ENCODE results near the gene DOCK1. TPM values are rescaled to one million over a fixed set of nuclear protein-coding genes. Genes with fewer than 3 reads are reported as not detected.

DOCK1 gene
- total RNA-seq, 4 donors from 2014 or later: 41.1 to 62.4 (median 53.2) TPM

GRCh38 chr10:127485153-127485857 lies 580.1 kb downstream of the DOCK1 start:
- TF ChIP-seq CTCF (IDR thresholded peaks at IDR 0.05; ENCODE audit: low read depth): no peak

- no peak for TF ChIP-seq CTCF (IDR thresholded peaks at IDR 0.05; ENCODE audit: low read depth)
Measured at GRCh38 chr10:127486355-127486754, 581.1 kb downstream of the DOCK1 start.

- TF ChIP-seq CTCF (IDR thresholded peaks at IDR 0.05; ENCODE audit: low read depth): no peak
Measured at GRCh38 chr10:127492607-127493250, 587.5 kb downstream of the DOCK1 start.

- TF ChIP-seq CTCF (IDR thresholded peaks at IDR 0.05; ENCODE audit: low read depth): no peak
Measured at GRCh38 chr10:127496035-127496434, 590.8 kb downstream of the DOCK1 start.

GRCh38 chr10:127497685-127498084 lies 592.5 kb downstream of the DOCK1 start:
- no peak for TF ChIP-seq CTCF (IDR thresholded peaks at IDR 0.05; ENCODE audit: low read depth)

GRCh38 chr10:127498087-127498486 lies 592.9 kb downstream of the DOCK1 start:
- TF ChIP-seq CTCF (IDR thresholded peaks at IDR 0.05; ENCODE audit: low read depth): no peak

- no peak for TF ChIP-seq CTCF (IDR thresholded peaks at IDR 0.05; ENCODE audit: low read depth)
Measured at GRCh38 chr10:127500127-127500526, 594.9 kb downstream of the DOCK1 start.

Other genes starting within 250 kb of the DOCK1 start
- gene C10orf90, start 234.7 kb upstream of the DOCK1 start, total RNA-seq: 1 to 10 TPM in 2 of 4 donors, under 1 TPM in 1, not detected in 1; 0.33 to 1.2 (median 1.1) TPM